ENCODE measurements around the gene HAS3. TPM values are rescaled to one million over a fixed set of nuclear protein-coding genes. Genes with fewer than 3 reads are reported as not detected.

Gene HAS3
- total RNA-seq, 1 experiment from 2014 or later, result 100 TPM

DNA sequence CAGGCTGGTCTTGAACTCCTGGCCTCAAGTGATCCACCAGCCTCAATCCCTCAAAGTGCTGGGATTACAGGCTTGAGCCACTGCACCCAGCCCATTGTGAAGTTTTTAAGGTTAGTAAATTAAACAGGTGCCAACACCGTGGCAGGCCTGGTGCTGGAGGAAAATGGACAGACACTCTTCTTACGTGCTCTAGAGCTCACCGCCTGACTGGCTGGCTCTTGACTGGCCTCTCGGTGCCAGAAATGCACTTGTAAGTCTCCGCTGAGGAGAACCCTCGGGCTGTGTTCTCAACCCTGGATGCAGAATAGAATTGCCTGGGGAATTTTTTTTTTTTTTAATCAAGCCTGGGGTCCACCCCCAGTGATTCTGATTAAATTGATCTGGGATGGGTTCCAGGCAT, 10.3 kb upstream of the HAS3 start:
- TF ChIP-seq, protein P1, sequence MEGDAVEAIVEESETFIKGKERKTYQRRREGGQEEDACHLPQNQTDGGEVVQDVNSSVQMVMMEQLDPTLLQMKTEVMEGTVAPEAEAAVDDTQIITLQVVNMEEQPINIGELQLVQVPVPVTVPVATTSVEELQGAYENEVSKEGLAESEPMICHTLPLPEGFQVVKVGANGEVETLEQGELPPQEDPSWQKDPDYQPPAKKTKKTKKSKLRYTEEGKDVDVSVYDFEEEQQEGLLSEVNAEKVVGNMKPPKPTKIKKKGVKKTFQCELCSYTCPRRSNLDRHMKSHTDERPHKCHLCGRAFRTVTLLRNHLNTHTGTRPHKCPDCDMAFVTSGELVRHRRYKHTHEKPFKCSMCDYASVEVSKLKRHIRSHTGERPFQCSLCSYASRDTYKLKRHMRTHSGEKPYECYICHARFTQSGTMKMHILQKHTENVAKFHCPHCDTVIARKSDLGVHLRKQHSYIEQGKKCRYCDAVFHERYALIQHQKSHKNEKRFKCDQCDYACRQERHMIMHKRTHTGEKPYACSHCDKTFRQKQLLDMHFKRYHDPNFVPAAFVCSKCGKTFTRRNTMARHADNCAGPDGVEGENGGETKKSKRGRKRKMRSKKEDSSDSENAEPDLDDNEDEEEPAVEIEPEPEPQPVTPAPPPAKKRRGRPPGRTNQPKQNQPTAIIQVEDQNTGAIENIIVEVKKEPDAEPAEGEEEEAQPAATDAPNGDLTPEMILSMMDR (conservative IDR thresholded peaks at IDR 0.05), result no peak
- no peak overlapping the region for H2BK5ac ChIP-seq (ENCODE audit: insufficient read length, low read length)
- H2AK5ac ChIP-seq (ENCODE audit: insufficient read length, low read length), result no peak overlapping the region

More for the DNA sequence above, 10.3 kb upstream of the HAS3 start:
- Histone ChIP-seq H3K56ac (ENCODE audit: insufficient read length, low read depth, low read length) (no peak overlapping the region), H3K18ac (ENCODE audit: insufficient read length, low read depth, low read length) (no peak overlapping the region), H3K9ac (ENCODE audit: extremely low read depth, insufficient read length, low read length) (no peak overlapping the region), H3K27ac (ENCODE audit: insufficient read length, low read depth, low read length) (no peak overlapping the region), H4K8ac (replicated peaks; ENCODE audit: insufficient read length, low read depth, low read length) (no peak overlapping the region), H3T11ph (ENCODE audit: low read length) (no peak overlapping the region), H2BK120ac (ENCODE audit: low read depth, low read length, poor library complexity, severe bottlenecking) (no peak overlapping the region), H3K9me3 (ENCODE audit: control insufficient read depth, low read depth, low read length) (no peaks in the 10 kb centered on the region), H2BK20ac (ENCODE audit: low read depth, low read length, poor library complexity, severe bottlenecking) (no peak overlapping the region), H3K4me1 (ENCODE audit: insufficient read depth, low read length) (peaks cover 4% of the 10 kb centered on the region; the same call in 1 of the 2 replicates), H2AFZ (ENCODE audit: low read length) (no peak overlapping the region), H3K79me2 (ENCODE audit: insufficient read depth, low read length) (no peaks in the 10 kb centered on the region), H4K91ac (ENCODE audit: insufficient read length, low read depth, low read length) (no peak overlapping the region), H3K27me3 (ENCODE audit: insufficient read depth, low read length) (no peaks in the 10 kb centered on the region), H3K14ac (ENCODE audit: insufficient read depth, low read length) (no peak overlapping the region), H4K5ac (ENCODE audit: insufficient read length, low read depth, low read length) (no peak overlapping the region), H2BK15ac (ENCODE audit: low read depth, low read length) (no peak overlapping the region), H4K20me1 (ENCODE audit: control insufficient read depth, insufficient read depth, insufficient read length) (no peaks in the 10 kb centered on the region), H2BK12ac (ENCODE audit: insufficient read length, low read depth, low read length) (no peak overlapping the region), H3K4ac (ENCODE audit: low read depth, low read length) (no peak overlapping the region), H3K79me1 (ENCODE audit: insufficient read depth, low read depth, low read length, poor library complexity, severe bottlenecking) (no peaks in the 10 kb centered on the region), H3K4me2 (ENCODE audit: insufficient read depth, insufficient read length, low read length) (no peak overlapping the region), H3K23ac (ENCODE audit: insufficient read length, low read depth, low read length) (no peak overlapping the region), H3K23me2 (ENCODE audit: insufficient read length, low read depth, low read length, poor library complexity, severe bottlenecking) (no peaks in the 10 kb centered on the region)
- peaks cover 26 to 29% of the 10 kb centered on the region in 2 experiments for H3K4me1 Mint-ChIP-seq
- H3K9me3 Mint-ChIP-seq, result no peaks in the 10 kb centered on the region
- no peaks in the 10 kb centered on the region for H3K27me3 Mint-ChIP-seq (ENCODE audit: low read depth)
- H3K27ac Mint-ChIP-seq, result no peak overlapping the region
- H3K4me3 Mint-ChIP-seq, result no peak overlapping the region
- H3K36me3 Mint-ChIP-seq (ENCODE audit: insufficient read depth in 1 of 3, low read depth in 3 of 3), result no peaks in the 10 kb centered on the region
- no CpG with 5 or more reads among the region's 6 CpGs for WGBS (ENCODE audit: extremely low coverage, insufficient read length, low lambda C conversion rate)
- no peak for DNase-seq

Data from H9 (cell line).